UCSD-AML1 (cell line): ENCODE results near the gene DNAJB1.
A peak's percentile ranks its signal among the peaks of the same experiment; 100 is the strongest.
"Not testable (repeated sequence)": the region's sequence is repeated elsewhere in the genome, so short reads cannot be mapped to it uniquely, and the experiment has no call there.

Experiments
- DNase-seq: peaks from one replicate; lab custom pipeline; 2025; ENCODE audit not compliant: unreplicated experiment; lab: John Stamatoyannopoulos, UW

The DNAJB1 gene

DNA sequence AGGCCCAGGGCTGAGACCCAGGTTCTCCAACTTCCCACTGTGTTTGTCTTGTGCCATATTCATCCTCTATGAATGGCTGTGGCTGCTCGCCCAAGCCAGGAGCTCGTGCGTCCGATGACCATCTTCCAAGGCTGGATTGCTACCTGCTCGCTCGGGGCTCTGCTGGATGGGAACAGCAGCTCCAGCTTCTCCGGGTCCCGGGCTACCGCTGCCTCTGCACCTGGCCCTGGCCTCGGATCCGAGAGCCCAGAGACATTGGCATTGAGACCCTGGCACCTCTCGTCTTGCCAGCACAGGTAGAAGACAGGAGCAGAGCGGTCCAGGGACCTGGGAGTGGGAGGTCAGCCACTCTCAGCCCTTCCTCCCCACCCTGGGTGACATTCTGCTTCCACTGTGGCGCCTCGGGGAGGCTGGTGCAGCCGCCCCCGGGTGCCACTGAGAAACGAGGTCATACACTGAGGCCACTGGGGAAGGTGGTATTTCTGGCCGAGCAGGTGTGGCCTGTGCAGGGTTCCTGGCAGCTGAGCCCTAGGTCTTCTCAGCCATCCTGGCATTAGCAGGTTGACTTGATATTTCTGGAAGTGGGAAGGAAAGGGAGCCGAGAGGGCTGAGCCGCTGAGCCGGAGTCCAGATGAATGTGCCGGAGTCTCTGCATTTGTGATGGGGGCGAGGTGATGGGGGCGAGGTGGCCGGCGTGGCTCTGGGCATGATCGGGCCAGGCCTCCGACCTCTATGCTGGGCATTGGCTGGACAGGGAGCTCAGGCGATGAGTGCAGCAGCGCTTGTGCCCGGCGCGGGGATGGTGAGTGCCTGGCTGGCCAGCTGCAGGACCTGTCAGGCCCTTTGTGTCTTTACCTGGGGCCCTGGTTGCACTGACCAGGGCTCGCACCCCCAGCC lies 35.1 kb upstream of the DNAJB1 start:
- DNase-seq: no peak

DNA sequence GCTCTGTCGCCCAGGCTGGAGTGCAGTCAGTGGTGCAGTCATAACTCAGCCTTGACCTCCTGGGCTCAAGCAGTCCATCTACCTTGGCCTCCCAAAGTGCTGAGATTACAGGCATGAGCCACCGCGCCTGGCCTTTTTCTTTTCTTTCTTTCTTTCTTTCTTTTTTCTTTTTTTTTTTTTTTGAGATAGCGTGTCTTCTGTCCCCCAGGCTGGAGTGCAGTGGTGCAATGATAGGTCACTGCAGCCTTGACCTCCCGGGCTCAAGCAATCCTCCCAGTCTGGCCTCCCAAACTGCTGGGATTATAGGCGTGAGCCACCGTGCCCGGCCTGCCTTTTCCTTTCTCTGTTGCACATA lies 33.8 kb upstream of the DNAJB1 start:
- DNase-seq: not testable (repeated sequence)

DNA sequence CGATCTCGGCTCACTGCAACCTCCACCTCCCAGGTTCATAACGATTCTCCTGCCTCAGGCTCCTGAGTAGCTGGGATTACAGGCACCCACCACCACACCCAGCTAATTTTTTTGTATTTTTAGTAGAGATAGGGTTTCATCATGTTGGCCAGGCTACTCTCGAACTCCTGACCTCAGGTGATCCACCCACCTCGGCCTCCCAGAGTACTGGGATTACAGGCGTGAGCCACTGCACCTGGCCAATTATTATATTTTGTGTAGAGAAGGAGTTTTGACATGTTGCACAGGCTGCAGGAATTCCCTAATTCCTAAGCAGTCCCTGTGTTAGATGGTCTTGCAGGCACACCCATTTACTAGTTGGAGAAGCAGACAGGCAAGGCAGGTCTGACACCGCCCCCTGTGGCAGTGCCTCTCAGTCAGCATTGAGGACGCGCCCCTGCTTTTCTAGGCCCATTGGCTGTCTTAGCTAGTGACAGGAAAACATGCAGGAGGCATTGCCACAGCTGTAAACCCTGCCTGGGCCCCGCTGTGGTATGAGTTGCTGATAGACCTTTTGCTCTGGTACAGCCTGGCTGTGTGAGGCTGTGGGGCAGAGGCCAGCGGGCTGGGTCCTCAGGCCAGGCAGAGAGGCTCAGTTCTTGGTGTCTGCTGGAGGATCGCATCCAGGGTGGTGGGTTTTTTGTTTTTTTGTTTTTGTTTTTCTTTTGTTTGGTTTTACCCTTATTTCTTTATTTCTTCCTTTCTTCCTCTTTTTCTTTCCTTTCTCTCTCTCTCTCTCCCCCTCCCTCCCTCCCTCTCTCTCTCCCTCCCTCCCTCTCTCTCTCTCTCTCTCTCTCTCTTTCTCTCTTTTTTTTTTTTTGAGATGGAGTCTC lies 33.2 kb upstream of the DNAJB1 start:
- DNase-seq: peak; percentile 85

DNA sequence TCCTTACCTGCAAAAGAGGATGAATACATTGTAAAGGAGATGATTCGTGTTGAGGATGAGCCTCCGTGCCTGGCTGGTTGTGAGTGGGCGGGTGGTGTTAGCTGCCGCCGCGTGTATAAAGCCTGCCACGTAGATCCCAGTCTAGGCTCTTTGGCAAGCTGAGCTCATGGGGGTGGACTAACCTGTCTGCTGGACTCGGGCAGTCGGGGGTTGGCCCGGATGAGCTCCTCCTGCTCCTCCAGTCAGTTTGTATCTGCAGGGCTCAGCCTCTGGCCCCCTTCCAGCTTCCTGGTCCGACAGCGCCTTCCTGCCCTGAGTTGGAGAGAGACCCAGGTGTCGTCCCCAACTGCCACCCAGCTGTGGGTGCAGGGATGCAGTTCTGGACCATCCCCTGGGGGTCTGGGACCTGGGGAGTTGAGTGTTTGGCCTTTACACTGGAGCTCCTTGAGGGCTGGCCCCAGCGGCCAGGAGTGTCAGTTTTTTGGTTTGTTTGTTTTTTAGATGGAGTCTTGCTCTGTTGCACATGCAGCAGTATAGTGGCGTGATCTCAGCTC lies 32.1 kb upstream of the DNAJB1 start:
- DNase-seq: no peak

DNA sequence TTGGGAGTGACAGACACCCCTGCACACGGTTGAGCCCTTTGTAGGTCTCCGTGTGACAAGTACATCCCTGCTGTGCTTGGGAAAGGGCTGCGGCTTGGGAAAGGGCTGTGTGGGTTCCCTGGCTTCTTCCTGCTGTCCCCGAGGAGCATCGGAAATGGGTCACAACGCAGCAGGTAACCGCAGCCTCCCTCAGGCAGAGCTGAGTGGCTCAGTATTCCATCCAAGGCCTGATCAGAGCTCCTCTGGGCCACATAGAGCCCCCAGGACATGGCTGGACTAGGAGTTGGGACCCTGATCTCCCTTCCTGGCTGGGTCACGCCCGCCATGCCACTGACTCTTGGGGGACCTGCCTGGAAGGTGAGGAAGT lies 27.5 kb upstream of the DNAJB1 start:
- no peak for DNase-seq

DNA sequence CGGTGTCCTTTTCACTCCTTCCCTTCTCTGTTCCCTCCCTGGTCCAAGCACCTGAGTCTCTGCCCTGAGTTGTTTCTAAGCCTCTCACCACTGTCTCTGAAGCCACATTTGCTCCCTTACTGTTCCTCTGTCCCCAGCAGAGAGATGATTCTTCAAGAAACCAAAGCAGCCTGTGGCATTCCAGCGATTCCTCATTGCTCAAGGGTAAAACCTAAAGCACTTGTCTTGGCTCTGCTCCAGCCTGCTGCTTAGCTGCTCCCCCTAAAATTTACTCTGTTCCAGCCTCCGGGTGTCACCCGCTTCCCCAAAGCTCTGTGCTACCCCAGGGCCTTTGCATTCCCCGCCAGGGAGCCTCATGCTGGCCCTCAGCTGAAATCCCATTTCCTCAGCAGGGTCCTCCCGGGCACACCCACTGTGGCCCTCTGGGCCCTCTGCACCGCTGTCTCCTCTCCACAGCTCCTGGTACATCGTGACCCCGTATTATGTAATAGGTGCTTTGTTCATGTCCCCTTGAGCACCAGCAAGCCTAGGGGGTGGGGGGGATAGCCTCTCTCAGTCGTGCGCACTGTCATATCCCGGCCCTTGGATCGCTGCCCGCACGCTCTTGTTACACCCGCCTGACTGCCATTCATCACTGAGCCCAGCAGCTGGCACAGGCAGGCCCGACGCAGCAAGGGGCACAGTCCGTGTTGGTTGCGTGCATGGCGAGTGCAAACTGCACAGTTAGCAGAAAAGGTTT lies 26.9 kb upstream of the DNAJB1 start:
- no peak for DNase-seq

DNA sequence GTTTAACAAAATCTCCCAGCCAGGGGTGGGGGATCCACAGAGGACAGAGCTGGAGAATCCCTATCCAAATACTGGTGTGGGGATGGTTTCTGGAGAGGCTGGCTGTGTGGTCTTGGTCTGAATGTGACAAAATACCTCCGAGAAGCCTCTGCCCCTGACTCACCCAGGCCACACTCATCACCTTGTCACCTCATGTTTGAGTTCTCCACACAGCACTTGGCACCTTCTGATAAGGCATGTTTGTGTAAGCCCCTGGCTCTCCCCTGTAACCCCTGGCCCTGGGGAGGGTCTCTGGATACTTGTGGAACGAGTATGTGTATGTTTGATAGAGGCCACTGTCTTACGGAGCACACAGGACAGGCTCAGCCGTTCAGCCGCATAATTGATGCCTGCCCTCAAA lies 25.9 kb upstream of the DNAJB1 start:
- DNase-seq: no peak

DNA sequence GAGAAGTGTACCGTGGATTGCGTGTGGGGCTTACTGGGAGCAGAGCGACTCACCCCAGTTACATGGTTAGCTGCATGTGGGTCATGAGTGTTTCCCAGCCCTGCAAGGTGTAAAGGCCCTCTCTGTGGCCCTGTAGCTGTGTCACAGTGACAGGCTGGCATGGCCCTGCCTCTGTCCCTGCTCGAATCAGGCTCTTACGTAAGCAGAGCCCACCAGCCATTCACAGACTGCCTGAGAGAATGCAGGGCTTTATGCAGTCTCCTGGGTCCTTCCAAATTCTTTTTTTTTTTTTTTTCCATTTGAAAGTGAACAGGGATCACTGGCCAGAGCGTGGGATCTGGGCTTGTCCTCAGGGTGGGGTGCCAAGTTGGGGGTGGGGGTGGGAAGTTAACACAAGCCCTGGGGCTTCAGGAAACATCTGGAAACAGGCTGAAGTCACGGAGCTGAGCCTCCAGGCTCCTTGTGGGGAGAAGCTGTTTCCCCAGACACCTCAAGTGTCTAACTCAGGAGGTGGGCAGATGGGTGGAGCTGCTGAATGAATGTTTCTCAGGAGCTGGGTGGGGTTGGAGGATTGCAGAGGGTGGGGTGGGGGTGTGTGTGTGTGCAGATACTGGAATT lies 24.6 kb upstream of the DNAJB1 start:
- peak; percentile 26 for DNase-seq

DNA sequence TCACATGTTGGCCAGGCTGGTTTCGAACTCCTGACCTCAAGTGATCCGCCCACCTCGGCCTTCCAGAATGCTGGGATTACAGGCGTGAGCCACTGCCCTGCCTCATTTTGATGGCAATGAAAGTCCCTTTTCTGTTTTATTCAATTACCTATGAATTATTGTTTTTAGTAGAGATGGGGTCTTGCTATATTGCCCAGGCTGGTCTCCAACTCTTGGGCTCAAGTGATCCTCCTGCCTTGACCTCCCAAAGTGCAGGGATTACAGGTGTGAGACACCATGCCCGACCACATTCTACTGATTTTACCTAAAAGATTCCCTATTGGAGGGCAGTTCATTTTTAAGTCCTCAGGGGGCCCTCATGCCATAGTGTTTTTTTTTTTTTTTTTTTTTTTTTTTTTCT lies 23.8 kb upstream of the DNAJB1 start:
- DNase-seq: not testable (repeated sequence)

DNA sequence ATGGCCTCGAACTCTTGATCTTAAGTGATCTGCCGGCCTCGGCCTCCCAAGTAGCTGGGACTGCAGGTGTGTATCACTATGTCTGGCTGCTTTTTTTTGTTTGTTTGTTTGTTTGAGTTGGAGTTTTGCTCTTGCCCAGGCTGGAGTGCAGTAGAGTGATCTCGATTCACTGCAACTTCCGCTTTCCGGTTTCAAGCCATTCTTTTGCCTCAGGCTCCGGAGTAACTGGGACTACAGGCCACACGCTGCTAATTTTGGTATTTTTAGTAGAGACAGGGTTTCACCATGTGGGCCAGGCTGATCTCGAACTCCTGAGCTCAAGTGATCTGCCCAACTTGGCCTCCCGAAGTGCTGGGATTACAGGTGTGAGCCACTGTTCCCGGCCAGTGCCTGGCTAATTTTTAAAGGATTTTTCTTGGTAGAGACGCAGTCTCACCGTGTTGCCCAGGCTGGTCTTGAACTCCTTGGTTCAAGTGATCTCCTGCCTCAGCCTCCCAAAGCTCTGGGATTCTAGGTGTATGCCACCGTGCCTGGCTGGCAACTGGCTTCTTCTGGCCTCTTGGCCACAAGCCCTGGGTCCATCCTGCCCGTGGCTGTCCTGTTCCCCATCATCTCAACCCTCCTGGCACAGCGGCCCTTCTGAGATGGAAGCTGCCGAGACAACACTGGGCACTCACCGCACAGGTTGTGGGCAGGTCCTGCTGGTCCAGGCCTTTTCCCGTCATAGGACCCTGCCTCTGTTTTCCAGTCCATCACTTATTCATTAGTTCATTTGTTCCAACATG lies 22.7 kb upstream of the DNAJB1 start:
- no peak for DNase-seq

DNA sequence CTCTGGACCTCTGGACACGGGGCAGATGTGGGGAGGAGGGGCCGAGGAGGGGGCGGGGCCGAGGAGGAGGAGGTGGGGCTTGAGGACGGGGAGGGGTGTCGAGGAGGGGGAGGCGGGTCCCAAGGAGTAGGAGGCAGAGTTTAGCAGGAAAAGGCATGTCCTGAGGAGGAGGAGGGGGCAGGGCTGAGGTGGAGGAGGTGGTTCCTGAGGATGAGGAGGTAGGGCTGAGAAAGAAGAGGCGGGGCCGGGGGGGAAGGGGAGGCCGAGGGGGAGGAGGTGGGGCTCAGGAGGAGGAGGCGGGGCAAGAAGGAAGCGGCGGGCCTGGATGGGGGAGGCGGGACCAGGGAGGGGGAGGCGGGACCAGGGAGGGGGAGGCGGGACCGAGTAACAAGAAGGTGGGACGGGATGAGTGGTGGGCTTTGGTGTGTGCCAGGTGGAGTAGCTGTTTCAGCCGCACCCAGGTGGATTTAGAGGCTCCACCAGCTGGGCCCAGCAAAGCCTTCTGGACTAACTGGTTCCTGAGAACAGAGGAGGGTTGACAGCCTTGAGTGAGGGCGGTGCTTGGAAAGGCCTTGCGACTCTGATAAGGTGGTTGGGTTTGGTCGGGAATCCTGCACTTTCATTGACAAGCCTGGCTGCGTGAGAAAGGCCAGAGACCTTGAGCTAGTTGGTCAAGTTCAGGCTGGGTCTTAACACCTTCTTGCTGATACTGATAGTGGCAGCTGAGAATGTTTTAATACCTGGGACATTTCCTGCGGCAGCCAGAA lies 18.9 kb upstream of the DNAJB1 start:
- DNase-seq: peak; percentile 76

DNA sequence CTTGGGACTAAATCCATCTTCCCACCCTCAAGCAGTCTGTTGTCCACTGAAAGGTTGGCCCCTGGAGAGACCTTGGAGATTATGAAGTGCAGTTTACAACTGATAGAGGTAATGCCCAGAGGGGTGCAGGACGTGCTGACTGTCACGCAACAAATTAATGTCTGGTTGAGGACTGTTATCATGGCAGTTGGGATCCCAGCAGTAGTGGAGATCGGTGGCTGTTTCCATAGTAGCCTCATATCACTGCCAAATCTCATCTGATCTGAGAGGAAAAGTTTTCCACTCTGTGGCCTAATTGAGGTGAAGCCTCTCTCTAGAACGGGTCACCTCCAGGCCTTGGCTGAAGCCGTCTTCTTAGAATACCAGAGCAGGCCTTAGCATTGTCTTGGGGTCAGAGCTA lies 15.3 kb upstream of the DNAJB1 start:
- DNase-seq: no peak

DNA sequence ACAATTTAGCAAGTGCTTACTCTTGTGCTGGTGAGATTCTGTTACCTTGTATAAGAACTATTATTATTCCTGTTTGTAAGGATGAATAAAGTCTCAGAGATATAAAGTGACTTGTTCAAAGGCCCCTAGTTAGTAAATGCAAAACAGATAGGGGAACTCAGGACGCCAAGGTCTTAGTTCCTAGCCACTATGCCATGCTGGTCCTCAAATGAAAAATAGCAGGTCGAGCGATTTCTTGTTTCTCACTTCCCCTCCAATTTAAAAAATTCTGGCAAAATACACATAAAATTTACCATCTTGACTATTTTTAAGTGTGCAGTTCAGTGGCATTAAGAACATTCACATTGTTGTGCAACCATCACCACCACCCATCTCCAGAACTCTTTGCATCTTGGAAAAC lies 12.3 kb upstream of the DNAJB1 start:
- no peak for DNase-seq

DNA sequence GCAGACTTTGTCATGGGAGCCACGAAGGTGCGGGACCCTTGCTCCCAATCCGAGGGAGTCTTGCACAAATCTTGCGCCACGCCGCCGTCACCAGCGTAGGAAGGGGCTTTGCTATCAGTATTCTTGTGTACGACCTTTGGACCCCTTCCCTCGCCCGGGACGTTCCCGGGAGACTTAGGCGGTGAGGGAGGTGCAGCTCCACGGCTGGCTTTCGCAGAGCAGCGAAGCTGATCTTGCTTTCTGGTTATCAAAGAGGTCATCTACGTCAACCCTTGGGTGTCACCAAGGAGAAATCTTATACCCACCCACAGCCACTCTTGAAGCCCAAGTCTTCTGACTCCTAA lies 11.8 kb upstream of the DNAJB1 start:
- DNase-seq: no peak

DNA sequence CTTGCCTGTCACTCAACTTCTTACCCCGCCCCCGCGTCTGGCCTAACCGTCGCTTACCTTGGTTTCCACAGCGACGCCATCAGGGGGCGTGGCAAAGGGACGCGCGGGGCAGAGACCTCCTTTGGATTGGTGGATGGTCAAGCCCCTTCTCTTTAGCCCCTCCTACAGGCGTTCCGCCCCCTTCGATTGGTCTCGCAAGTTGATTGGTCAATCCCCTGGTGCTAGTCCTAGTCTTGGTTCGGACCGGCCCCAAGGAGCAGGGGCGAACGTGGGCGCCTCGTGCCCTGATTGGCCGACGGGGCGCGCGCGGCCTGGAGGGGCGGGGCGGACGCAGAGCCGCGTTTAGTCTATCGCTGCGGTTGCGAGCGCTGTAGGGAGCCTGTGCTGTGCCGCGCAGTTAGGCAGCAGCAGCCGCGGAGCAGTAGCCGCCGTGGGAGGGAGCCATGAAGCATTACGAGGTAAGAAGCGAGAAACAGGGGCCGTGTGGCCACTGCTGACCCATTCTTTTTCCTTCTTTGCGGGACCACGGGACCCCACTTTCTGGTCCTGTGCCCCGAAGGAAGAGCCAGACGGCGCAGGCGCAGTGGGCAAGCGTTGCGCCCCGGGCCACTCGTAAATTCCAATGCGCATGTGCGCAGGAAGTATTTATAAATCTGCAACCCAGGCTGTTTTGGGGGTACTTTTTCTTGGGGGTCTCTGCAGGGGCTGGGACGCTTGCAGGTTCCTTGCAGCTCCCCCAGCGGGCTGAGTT lies 11.2 kb upstream of the DNAJB1 start, which contains the start of gene TECR:
Gene TECR, plus strand, starts transcription at position 341 of the 751 bp plus-strand sequence. Its CDS starts 103 bp downstream, at position 444.
- DNase-seq: peak; percentile 100

DNA sequence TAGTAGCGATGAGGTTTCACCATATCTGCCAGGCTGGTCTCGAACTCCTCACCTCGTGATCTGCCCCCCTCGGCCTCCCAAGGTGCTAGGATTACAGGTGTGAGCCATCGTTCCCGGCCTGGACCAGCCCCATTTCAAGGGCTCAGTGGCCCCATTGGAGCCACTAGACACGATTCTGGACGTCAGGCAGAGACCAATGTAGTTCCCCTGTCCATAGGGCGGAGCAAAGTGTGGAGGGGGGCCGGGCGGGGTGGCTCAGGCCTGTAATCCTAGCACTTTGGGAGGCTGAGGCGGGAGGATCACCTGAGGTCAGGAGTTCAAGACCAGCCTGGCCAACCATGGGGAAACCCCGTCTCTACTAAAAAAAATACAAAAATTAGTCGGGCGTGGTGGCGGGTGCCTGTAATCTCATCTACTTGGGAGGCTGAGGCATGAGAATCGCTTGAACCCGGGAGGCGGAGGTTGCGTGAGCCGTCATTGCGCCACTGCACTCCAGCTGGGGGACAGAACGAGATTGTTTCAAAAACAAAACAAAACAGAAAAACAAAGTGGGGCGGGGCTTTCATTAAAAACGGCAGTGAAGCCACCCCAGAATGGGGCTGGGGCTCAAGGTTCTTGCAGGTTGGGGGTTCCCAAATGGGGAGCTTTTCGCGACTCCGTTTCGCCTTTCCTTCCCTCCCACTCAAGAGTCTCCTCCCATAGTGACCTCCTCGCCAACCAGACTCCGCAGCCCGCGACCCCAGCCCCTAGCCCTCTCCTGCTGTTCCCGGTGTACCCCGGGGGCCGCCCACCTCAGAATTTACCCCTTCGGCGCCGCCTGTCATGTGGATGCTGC lies 10.4 kb upstream of the DNAJB1 start:
- DNase-seq: no peak

DNA sequence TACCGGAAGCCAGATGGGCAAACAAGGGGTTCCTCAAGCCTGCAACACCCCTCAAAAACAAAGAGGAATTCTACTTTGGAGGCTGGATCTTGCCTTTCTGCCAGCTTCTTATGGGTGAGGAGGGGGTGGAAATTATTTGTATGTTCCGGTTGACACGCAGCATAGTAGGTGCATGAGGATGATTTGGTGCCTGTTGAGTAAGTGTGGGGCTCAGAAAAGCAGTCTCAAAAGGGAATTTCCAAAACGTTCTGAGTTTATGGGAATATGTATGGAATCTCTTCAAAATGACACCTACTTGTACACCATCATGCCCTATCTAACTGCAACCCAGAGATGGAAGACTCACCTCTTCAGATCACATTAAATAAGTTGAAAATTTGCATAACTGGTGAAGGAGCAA lies 8.2 kb upstream of the DNAJB1 start:
- DNase-seq: no peak

DNA sequence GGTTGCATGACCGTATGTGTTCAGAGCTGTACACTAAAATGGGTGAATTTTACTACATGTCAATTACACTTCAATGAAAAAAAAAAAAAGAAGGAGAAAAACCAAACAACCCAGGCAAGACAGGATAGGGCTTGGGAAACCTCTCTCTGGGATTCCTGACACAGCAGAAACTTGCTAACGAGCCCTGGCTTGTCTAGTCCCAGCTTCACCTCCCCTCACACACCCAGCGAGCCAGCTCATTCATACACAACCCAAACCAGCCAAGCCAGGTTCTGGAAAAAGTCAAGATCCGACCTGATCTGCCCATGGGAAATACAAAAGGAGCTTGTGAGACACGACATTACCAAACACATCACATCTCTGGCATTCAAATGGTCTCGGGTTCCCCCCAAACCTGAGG lies 7.5 kb upstream of the DNAJB1 start:
- no peak for DNase-seq
